T1000 (cell line): ENCODE measurements around the gene SCARB1.

ENCODE experiments used
- DNase-seq: peaks from one replicate; lab custom pipeline; 2025; ENCODE audit warnings: mixed read lengths; lab: John Stamatoyannopoulos, UW

The SCARB1 gene

DNA sequence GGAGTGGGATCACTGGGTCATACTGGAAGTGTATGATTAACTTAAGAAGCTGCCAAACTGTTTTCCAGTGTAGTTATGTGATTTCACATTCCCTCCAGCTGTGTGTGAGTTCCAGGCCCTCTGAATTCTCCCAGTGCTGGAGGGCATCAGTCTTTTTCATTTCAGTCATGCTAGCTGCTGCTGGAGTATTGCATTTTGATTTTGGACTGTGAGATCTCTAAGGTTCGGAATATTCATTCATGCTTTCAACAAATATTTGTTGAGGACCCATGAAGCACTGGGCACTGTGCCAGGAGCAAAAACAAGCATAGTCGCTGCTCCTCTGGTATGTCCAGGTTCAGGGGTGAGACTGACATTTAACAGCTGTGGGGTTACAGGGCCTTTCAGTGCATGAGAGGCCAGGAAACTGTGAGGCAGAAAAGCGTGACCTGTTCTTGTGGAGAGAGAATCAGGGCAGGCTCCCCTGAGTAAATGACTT, 133.2 kb downstream of the SCARB1 start:
- DNase-seq = no peak

DNA sequence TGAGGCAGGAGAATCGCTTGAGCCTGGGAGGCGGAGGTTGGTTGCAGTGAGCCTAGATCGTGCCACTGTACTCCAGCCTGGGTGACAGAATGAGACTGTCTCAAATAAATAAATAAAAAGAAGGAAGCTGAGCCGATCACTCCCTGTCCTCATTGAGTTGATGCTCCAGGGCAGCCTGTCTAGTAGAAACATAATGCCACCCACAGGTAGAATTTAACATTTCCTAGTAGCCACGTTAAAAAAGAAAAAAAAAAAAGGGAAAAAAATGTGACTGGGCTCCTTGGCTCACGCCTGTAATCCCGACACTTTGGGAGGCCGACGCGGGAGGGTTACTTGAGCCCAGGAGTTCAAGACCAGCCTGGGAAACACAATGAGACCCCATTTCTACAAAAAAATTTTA, 135.7 kb downstream of the SCARB1 start:
- DNase-seq = no peak

DNA sequence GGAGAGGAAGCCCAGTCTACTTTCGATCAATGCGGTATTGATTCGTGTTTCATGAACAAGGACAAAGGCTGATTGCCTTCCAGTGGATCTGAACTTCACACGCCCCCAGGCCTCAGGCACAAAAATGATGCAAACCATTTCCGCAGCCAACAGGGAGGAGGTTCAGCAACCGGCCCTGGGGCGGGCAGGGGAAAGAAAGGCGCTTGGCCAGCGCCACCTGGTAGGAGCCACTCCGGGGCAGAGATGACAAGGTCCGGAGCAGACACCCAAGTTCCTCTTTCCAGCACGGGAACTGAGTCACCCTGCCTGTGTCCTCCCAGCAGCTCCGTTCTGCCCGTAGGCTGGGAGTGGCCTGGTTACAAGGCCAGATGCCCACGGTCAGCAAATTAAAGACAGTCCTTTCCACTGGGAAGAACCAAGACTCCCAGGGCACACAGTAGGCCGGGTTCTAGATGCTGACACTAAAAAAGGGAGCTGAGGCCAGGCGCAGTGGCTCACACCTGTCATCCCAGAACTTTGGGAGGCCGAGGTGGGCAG, 136.3 kb downstream of the SCARB1 start:
- peak; percentile 15 for DNase-seq
